HG03565 (cell line): ENCODE results near the gene SPEM1.
"Not testable (repeated sequence)": the region's sequence is repeated elsewhere in the genome, so short reads cannot be mapped to it uniquely, and the experiment has no call there.

Source experiments
- ATAC-seq: cut with Tn5 transposase; IDR thresholded peaks from one replicate; pipeline ENCODE4 v1.9.1; 2021; ENCODE audit warnings: mild to moderate bottlenecking, moderate library complexity; ENCODE audit not compliant: unreplicated experiment

Gene SPEM1

GRCh38 chr17:7467498-7467897, 47.4 kb downstream of the SPEM1 start:
- ATAC-seq, result no peak

DNA sequence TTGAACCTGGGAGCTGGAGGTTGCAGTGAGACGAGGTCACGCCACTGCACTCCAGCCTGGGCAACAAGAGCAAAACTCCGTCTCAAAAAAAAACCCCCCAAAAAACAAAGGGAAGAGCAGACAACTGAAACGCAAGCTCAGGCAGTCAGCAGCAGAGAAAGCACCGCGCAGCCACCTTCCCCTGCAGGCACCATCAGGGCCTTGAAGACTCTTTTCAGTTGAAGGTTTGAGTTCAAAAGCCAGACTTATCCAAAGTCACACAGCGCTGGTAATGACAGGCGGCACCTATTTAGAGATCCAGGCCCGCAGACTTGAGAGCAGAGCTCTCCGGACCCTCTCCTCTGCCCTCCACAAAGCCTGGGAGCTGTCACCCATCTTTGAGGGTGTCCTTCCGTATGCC, 48.2 kb downstream of the SPEM1 start:
- no peak for ATAC-seq

DNA sequence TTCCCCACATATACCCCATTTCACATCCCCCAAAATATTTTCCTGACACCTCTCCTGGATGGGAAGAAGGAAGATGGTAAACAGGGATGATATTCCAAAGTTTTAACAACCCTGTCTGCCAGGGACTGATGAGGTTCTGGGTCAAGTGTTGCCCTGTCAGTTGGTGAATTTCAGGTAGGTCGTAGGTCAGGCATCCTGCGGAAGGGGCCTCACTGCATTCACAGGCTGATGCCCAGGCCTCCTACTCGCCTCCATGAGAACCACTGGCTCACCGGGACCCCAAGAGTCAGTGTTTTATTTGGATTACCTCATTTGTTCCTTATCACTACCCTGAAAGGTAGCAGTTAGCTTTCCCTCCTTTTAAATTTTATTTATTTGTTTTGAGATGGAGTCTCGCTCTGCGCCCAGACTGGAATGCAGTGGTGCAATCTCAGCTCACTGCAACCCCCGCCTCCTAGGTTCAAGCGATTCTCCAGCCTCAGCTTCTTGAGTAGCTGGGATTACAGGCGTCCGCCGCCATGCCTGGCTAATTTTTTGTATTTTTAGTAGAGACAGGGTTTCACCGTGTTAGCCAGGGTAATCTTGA, 48.8 kb downstream of the SPEM1 start:
- no peak for ATAC-seq

GRCh38 chr17:7469843-7470242, 49.7 kb downstream of the SPEM1 start:
- ATAC-seq, result not testable (repeated sequence)

GRCh38 chr17:7470457-7470973, 50.4 kb downstream of the SPEM1 start:
- ATAC-seq, result not testable (repeated sequence)
